Suppressor macrophage (primary cell): ENCODE results near the gene FMOD.
A peak's percentile ranks its signal among the peaks of the same experiment; 100 is the strongest.
"Not testable (repeated sequence)": the region's sequence is repeated elsewhere in the genome, so short reads cannot be mapped to it uniquely, and the experiment has no call there.

Experiments used
- DNase-seq, 4 experiments: peaks; one replicate each; pipeline ENCODE4 v3.0.0-alpha.2; 2020 to 2022

Gene FMOD

DNA sequence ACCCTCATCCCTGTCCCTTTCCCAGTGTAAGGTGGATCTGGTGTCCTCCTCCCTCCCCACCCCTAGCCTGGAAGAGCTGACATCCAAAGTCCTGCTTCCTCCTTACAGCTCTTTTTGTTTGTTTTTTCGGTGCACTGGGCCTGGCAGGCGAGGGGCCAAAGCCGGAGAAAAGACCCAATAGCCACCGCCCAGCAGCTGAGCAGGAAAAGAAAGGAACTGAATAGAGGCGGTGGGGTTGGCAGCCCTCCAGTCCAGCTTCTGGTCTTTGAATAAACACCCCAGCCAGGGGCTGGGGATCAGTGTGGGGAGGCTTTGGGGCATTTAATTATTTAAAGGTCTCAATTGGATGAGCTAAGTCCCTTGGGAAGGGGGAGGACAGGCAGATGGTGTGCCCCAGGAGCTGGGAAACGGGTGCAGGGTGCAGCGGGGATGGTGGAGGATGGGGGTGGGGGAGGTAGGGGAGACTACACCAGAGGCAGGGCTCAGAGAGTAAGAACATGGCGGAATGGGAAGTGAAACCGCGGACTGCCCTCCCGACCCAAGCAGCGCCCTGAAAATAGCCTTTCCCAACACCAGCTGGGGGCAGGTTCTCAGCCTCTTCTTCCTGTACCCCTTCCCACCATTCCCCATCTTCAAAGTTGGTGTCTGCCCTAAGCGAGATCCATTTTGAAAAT is 25.4 kb downstream of the FMOD start:
- DNase-seq = peak; percentile 75 to 89 (median 87)

DNA sequence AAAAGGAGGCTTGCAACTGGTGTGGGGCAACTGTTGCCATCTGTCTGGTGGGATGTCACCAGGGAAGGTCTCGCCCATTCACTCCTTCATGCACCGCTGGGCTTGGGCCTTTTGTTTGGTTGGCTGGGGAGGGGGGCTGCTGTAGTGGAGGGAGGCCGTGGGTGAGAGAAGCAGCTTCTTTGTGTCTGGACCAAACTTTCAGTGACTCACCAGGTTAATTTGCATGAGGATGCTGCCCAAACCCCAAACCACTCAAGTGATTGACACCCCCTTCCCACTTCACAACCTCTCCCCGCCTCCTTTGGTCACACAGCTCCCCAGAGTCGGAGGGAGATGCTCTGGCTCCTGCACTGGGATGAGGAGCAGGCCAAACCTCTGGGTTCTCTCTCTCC is 25.9 kb downstream of the FMOD start:
- DNase-seq = peak in 3 of 4 experiments; percentile 31 to 42 (median 34)

DNA sequence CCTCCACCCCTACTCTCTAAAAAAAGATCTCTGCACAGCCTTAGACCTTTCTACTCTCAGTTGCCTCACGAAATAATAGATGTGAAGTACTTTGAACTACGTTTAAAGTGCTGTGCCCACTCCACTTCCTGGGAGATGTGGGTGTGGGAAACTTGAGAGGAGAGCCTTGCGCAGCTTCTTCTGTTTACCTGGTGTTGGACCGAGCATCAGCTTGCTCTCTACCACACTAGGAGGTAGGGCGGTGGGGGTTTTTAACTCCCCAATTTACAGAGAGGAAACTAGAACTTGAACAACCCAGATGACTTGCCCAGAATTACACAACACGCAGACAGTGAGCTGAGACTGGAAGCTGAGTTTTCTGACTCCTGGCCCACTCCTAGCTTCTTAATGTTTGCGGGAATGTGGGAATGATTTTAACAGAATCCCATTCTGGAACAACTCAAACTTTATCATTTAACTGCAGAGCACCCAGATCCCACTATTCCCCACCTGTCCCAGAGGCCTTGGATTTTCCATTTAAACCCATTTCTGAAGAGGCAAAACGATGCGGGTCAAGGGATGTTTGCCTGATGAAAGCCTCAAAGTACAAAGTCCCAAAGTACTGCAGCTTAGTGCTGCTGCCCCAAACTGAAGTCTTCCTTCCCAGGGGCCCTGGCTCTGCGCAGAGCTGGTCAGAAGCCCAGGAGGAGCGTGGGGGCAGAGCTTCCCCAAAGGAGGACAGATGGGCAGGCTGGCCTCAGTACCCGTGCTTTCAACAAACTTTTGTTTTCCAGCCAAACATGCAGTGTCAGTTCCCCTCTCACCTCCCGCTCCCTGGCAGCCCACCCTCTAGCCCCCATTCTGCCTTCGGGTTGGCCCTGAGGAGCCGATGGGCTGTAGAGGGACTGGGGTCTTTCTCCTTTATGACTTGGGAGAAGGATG is 26.6 kb downstream of the FMOD start:
- DNase-seq = peak; percentile 34 to 76 (median 62)

DNA sequence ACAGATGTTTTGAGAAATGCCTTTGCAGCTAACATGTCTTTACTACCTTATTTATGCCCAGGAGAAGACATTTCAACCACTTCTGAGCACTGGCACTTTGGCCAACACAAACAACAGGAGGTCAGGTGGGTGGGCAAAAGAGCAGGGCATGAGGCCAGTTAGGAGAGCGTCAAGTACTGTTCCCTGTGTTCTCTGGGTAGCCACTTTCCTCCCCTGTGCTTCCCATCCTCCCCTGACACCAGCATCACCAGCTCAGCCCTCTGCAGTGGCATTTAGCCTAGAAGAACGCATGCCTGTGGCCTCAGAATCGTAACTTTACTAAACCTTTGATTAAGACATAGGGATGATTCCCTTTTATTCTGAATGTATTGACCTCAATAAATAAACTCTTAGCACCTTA is 27.3 kb downstream of the FMOD start:
- no peak for DNase-seq

DNA sequence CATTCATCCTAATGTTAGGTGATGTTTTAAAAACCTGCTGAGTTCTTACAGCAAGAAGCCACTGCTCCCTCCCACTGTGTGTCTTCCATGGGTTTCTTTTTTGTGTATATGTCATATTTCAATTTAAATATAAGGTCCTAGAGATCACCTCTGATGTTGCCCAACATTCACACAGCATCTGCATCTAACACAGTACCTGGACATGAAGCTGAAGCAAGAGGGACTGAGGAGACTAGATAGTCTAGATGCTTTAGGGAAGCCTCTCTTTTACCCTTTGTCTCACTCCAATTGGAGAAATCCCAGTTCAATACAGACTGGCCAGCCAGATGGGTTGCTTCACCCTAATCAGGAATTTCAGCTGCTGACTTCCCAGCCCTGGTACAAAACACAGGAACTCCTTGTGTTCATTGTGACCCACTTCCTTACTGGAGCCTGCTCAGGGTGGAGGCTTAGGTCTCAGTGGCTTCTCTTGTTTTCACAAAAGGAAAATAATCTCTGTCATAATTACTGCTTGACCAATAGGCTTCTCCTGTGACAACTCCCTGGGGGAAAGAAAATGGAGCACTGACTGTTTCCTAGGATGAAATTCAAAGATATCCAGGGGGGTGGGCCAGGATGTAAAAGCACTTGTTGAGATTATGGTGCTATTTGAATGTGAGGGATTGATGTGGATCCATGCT is 28.3 kb downstream of the FMOD start:
- DNase-seq = peak in 3 of 4 experiments; percentile 39 to 58 (median 54)

DNA sequence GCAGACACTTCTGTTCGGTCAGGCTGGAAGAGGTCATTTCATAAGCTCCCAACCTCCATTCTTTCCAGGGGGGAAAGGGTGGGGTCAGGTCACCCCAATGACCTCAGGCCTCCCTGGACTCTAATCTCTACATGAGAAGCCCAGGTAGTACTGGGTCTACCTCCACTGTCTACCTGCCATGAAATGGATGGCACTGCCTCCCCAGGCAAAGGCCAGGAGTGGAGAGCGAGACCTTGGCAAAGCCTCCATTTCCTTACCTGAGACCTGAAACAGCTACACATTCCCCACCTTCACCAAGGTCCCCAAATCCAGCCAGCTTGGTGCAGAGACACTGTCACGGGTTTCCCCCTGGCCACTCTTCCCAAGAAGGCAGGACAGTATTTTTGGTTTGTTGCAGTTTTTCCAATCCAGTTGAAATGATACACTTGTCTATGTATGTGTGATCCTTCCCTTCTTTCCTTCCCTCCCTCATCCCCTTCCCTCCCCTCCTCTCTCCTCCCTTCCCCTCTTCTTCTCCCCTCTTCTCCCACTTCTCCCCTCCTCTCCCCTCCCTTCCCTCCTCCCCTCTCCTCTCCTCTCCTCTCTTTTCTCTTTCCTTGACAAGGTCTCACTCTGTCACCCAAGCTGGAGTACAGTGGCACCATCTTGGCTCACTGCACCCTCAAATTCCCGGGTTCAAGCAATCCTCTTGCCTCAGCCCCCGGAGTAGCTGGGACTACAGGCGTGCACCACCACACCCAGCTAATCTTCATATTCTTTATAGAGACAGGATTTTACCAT is 29.5 kb downstream of the FMOD start:
- no peak for DNase-seq

DNA sequence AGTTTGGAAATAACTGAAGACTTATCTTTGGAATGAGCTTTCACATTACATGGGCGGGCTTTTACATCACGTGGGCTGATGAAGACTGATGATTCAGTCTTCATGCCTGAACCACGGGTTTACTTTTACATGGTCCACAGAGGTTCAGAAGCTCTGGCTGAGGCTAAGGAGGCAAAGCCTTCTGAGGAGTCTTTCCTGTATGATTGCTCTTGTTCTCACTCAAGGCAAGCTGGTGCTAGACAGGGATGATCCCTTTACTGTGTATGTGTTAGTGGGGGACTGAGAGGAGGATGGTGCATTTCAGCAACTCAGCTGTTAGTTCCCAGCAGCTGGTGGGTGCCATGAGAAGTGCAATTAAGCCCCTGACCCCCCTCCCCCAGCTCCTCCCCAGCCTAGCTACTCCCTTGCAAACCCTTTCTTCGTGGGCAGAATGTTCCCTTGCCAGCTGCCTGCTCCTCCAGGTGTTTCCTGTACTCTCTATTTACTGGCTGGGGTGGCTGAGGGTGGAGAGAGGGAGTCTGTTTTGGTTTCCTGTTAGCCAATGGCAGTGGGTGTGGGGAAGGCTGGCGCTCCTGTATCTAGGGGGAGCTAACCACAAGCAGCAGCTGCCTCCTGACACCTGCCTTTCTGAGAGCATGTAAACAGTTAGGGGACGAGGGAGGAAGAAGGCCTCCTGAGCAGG is 30.2 kb downstream of the FMOD start:
- peak in 3 of 4 experiments; percentile 52 to 63 (median 63) for DNase-seq

DNA sequence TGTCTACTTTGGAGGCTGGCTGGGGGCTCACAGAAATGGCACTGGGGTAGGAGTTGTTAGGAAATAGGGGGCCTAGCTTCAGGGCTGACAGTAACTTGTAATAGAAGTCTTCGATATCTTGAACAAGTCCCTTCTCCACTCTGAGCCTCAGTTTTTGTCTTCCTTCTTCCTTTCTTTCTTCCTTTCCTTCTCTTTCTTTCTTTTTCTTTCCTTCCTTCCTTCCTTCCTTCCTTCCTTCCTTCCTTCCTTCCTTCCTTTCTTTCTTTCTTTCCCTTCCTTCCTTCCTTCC is 32.7 kb downstream of the FMOD start:
- DNase-seq = no peak

DNA sequence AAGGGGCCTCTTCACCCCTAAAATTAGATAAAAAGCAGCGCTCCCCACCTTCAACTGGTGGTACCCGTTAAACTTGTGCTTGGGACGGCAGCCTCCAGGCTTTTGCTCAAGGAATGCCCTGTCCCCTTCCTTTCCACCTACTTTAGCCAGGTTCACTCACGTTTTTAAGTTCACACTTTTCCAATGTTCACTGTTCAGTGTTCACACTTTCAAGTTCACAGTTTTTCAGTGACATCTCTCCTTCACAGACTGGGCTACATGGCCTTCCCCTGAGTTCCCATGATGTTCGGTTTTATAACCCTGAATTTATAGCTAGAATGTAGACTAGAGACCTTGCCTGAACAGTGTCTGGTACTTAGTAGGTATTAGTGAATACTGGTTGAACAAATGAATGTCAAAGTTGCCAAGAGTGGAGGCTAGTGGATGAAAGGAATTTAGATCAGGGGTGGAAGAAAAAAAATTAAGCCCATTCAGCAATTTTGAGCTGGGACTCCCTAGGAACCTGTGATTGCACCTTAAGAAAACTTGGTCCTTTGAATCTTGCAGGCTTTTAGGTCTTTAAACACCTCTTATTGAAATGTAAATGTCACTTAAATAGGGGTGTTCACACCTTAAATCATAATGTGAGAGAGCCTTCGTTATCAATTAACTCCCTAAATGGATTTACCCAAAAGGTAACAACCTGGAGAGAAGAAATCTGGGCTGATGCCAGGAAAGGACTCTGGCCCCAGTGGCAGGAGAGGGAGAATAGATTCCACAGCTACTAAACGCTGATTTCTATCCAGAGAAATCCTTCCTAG is 33.3 kb downstream of the FMOD start:
- DNase-seq = no peak

DNA sequence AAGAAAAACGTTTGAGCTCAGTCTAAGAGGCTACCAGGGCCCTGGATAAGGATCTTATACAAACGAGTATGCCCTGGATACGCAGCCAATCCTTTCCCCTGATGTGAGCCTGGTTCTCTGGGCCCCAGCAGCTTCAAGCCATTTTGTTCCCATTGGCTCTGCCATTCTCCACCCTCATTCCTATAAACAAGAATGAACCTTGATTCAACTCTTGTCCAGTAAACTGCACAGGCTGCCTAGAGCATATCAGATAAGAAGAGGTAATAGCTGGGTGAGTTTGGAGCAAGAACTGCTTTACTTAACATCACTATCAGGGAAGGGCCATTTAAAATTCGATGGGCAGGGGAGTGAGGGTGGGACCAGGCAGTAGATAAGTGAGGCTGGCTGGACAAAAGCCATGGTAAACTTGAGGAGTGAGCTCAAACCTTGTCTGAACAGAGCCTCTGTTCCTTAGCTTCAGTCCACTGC is 34.3 kb downstream of the FMOD start:
- no peak for DNase-seq

DNA sequence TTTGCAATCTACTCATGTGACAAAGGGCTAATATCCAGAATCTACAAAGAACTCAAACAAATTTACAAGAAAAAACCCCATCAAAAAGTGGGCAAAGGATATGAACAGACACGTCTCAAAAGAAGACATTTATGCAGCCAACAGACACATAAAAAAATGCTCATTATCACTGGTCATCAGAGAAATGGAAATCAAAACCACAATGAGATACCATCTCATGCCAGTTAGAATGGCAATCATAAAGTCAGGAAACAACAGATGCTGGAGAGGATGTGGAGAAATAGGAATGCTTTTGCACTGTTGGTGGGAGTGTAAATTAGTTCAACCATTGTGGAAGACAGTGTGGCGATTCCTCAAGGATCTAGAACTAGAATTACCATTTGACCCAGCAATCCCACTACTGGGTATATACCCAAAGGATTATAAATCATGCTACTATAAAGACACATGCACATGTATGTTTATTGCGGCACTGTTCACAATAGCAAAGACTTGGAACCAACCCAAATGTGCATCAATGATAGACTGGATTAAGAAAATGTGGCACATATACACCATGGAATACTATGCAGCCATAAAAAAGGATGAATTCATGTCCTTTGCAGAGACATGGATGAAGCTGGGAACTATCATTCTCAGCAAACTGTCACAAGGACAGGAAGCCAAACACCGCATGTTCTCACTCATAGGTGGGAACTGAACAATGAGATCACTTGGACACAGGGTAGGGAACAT is 36.7 kb downstream of the FMOD start:
- DNase-seq = not testable (repeated sequence)

DNA sequence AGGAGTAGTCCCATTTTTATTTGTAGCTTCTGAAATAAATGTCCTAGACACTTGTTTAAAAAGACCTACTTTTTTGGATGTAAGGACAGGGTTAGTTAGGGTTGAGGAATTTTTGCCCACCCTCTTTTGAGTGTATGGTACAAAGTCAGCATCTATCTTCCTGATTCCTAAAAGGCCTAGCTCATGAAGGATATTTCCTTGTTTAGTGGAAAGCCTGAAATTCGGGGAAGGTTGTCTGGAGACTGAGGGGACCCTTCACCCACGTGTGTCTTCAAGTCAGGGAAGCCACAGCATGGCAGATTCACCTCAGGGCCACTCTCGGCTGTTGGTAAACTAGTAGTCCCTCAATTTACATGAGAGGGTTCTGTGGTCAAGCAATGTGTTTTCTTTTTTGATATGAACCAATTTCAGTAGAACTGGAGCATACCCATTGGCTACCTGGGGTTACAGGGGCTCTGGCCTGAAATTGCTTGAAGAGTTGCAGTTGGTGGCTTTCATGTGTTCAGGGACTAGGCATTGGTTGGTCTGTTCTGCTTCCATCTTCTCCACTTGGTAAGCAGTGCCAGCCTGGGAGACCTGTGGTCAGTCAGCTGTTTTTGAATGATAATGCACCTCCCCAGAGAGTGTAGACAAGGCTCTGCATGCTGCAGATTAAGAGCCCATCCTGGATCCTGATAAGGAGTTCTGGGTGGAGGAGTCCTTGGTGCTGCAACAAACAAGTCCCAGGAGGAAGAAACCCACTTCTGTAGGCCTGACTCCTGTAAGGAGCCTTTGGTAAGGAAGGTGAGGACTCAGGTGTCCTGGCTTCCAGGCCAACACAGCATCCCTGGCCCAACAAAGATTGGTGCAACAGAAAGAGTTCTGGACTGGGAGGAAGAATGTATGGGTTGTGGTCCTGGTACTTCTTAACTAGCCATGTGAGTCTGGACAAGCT is 39.3 kb downstream of the FMOD start:
- peak in 2 of 4 experiments; percentile 11 to 34 for DNase-seq

DNA sequence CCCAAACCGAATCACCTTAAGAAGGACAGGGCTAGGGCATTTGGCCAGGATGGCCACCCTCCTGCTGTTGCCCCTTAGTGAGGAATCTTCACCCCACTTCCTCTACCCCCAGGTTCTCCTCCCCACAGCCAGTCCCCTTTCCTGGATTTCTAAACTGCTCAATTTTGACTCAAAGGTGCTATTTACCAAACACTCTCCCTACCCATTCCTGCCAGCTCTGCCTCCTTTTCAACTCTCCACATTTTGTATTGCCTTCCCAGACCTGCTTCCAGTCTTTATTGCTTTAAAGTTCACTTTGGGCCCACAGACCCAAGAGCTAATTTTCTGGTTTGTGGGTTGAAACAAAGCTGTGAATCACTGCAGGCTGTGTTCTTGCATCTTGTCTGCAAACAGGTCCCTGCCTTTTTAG is 42.0 kb downstream of the FMOD start:
- no peak for DNase-seq

DNA sequence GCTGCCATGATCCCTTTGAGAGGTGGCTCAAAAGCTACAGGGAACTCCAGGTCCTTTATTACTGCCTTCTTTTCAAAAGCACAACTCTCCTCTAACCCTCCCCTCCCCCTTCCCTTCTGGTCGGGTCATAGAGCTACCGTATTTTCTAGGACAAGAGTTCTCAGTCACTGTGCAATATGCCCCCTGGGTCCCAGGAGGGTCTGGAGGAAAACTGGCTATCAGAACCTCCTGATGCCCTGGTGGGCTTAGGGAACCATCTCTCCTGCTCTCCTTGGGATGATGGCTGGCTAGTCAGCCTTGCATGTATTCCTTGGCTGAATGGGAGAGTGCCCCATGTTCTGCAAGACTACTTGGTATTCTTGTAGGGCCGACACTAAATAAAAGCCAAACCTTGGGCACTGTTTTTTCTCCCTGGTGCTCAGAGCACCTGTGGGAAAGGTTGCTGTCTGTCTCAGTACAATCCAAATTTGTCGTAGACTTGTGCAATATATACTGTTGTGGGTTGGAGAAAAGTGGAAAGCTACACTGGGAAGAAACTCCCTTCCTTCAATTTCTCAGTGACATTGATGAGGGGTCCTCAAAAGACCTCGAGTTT is 42.5 kb downstream of the FMOD start:
- DNase-seq = peak in 1 of 4 experiments; percentile 27

DNA sequence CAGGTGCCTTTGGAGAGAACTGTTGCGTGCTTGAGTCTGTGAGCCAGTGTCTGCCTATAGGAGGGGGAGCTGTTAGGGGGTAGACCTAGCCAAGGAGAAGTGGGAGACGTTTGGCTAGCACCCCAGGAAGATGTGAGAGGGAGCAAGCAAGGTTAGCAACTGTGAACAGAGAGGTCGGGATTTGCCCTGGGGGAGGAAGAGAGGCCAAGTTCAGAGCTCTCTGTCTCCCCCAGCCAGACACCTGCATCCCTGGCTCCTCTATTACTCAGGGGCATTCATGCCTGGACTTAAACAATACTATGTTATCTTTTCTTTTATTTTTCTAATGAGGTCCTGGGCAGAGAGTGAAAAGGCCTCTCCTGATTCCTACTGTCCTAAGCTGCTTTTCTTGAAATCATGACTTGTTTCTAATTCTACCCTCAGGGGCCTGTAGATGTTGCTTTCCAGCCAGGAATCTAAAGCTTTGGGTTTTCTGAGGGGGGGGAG is 43.2 kb downstream of the FMOD start:
- DNase-seq = no peak

DNA sequence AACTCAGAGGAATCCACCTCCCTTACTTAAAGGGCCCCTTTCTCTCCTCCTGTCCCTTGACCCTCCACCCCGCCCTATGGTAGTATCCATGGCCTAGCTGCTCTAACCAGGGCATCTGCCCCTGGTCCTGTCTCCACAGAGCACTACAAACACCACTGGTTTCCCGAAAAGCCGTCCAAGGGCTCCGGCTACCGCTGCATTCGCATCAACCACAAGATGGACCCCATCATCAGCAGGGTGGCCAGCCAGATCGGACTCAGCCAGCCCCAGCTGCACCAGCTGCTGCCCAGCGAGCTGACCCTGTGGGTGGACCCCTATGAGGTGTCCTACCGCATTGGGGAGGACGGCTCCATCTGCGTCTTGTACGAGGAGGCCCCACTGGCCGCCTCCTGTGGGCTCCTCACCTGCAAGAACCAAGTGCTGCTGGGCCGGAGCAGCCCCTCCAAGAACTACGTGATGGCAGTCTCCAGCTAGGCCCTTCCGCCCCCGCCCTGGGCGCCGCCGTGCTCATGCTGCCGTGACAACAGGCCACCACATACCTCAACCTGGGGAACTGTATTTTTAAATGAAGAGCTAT is 43.9 kb downstream of the FMOD start:
- peak in 1 of 4 experiments; percentile 53 for DNase-seq

DNA sequence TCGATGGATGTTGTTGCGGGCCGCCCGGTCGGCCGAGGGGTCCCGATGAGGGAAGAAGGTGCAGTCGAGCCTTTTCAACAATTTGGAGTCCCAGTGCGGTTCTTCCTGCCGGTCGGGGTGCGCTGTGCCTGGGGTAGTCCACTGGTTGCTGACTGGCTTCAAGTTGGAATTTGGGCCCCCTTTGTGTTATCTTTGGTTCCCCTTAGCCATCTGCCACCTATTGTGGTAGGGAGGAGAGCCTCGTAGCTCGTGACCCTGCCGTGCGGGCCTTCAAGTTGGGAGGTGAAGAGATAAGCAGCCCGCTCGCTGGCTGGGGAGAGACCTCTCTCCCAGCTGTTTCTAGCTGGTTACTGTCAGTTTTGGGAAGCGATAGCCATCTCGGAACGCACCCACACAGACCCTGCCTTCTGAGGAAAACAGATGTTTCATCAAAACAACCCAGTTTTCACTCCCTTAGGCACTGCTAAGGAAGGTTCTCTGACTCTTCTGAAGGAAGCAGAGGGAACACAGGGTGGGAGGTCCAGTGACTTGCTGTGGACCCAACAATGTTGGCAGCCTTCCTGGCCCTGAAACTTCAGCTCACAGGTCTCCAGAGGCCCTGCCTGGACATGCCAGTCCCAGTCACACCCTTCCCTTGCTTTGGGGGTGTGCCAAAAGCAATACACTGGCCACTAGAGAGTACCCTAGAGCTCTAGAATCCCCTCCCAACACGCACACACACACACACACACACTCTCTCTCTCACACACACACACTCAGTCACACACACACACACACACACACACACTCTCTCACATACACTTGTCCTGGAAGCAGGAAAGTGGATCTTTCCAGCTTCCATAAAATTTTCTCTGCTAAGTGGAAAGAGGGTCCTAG is 44.6 kb downstream of the FMOD start:
- peak; percentile 42 to 70 (median 62) for DNase-seq
